Right lobe of liver (tissue), 4 donors: Measurements from ENCODE around the gene IL27RA.
"Not testable (repeated sequence)": the region's sequence is repeated elsewhere in the genome, so short reads cannot be mapped to it uniquely, and the experiment has no call there.

Experiments used
- CTCF ChIP-seq, 4 donors: fragments of 200-600 bp in 3 of 4; fragments of 450-650 bp in 1 of 4; IDR thresholded peaks; one replicate each; pipeline versions ENCODE4 v1.5.1 to v1.8.0; 2016 to 2022; ENCODE audit warnings: antibody characterized with exemption in 4 of 4, mild to moderate bottlenecking in 2 of 4
- POLR2A ChIP-seq: fragments of 450-650 bp; IDR thresholded peaks from one replicate; pipeline ENCODE4 v1.6.1; 2017; ENCODE audit warnings: antibody characterized with exemption, mild to moderate bottlenecking
- donor health status: DM: no; HTN: no; CAD: no.
- donor health status: DM: no; HTN: no; CAD: no.
- donor health status: DM: no; HTN: yes; CAD: no.

DNA sequence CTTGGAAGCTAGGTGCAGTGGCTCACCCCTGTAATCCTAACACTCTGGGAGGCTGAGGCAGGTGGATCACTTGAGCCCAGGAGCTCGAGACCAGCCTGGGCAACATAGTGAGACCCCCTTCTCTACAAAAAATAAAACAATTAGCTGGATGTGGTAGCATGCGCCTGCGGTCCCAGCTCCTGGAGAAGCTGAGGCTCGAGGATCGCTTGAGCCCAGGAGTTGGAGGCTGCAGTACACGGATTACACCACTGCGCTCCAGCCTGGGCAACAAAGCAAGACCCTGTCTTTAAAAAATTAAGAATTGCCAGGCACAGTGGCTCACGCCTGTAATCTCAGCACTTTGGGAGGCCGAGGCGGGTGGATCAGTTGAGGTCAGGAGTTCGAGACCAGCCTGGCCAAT lies 19.4 kb downstream of the IL27RA start:
- not testable (repeated sequence) for TF ChIP-seq CTCF (IDR thresholded peaks at IDR 0.05); POLR2A
